Mucosa of rectum (tissue), 2 donors: Measurements from ENCODE around the gene DIAPH1.

ENCODE experiments used
- H3K27ac ChIP-seq, 2 donors: one replicate each; pipeline ENCODE4 v1.7.0; 2013; ENCODE audit warnings: inconsistent platforms in 2 of 2, low read depth in 2 of 2, low read length in 2 of 2
- H3K27me3 ChIP-seq, 2 donors: one replicate each; pipeline ENCODE4 v1.7.0; 2013; ENCODE audit warnings: low read length in 2 of 2; ENCODE audit not compliant: control insufficient read depth in 2 of 2, insufficient read depth in 2 of 2
- H3K36me3 ChIP-seq, 2 donors: one replicate each; pipeline ENCODE4 v1.7.0; 2013; ENCODE audit warnings: low read length in 2 of 2; ENCODE audit not compliant: control insufficient read depth in 2 of 2, insufficient read depth in 2 of 2
- H3K4me1 ChIP-seq, 2 donors: one replicate each; pipeline ENCODE4 v1.7.0; 2013; ENCODE audit warnings: low read length in 2 of 2, mild to moderate bottlenecking in 1 of 2; ENCODE audit not compliant: control insufficient read depth in 2 of 2, insufficient read depth in 2 of 2
- H3K4me3 ChIP-seq, 2 donors: one replicate each; pipeline ENCODE4 v1.7.0; 2013; ENCODE audit warnings: low read length in 2 of 2
- H3K9ac ChIP-seq, 2 donors: one replicate each; pipeline ENCODE4 v1.7.0; 2013; ENCODE audit warnings: low read length in 2 of 2, low read depth in 1 of 2, mild to moderate bottlenecking in 1 of 2
- H3K9me3 ChIP-seq, 2 donors: one replicate each; pipeline ENCODE4 v1.7.0; 2013; ENCODE audit warnings: low read length in 2 of 2; ENCODE audit not compliant: control insufficient read depth in 2 of 2
- donor health status: healthy.
- donor health status: Normal muscosa, but diverticular disease.

The DIAPH1 gene

GRCh38 chr5:141477815-141478214, 141.0 kb downstream of the DIAPH1 start:
- Histone ChIP-seq H3K9me3 (no peaks in the 10 kb centered on the region), H3K4me3 (peak overlapping the region; percentile 79 to 88), H3K4me1 (peaks cover 23% of the 10 kb centered on the region in 2 donors)

GRCh38 chr5:141477044-141477575, 141.7 kb downstream of the DIAPH1 start:
- H3K27ac ChIP-seq: no peak overlapping the region
- H3K27me3 ChIP-seq: peaks cover 0 to 7% of the 10 kb centered on the region in 2 donors
- peaks cover 23% of the 10 kb centered on the region in 2 donors for H3K4me1 ChIP-seq
- H3K36me3 ChIP-seq: no peaks in the 10 kb centered on the region
- H3K9me3 ChIP-seq: no peaks in the 10 kb centered on the region
- peak overlapping the region in 1 of 2 donors; percentile 83 for H3K9ac ChIP-seq
- H3K4me3 ChIP-seq: peak overlapping the region; percentile 79 to 88

More at GRCh38 chr5:141477815-141478214, 141.0 kb downstream of the DIAPH1 start:
- Histone ChIP-seq H3K9ac (peak overlapping the region in 1 of 2 donors; percentile 23), H3K27me3 (peaks cover 0 to 7% of the 10 kb centered on the region in 2 donors), H3K27ac (no peak overlapping the region), H3K36me3 (no peaks in the 10 kb centered on the region)

GRCh38 chr5:141476132-141476911, 142.5 kb downstream of the DIAPH1 start:
- H3K36me3 ChIP-seq: no peaks in the 10 kb centered on the region
- H3K27me3 ChIP-seq: peaks cover 0 to 7% of the 10 kb centered on the region in 2 donors
- peaks cover 23% of the 10 kb centered on the region in 2 donors for H3K4me1 ChIP-seq
- no peaks in the 10 kb centered on the region for H3K9me3 ChIP-seq
- H3K9ac ChIP-seq: peak overlapping the region; percentile 80 to 83
- H3K4me3 ChIP-seq: peak overlapping the region; percentile 79 to 88
- H3K27ac ChIP-seq: peak overlapping the region; percentile 73 to 76

GRCh38 chr5:141475625-141476131, 143.1 kb downstream of the DIAPH1 start, which contains the start of gene PCDHGC3:
PCDHGC3 (plus strand) TSS chr5:141475966; CDS start chr5:141476117, 151 bp downstream.
- Histone ChIP-seq H3K4me3 (peak within 1 kb of the TSS; percentile 79 to 88), H3K4me1 (peaks cover 23% of the 10 kb centered on the region in 2 donors), H3K9ac (peak within 1 kb of the TSS; percentile 80 to 83), H3K27me3 (peaks cover 0 to 7% of the 10 kb centered on the region in 2 donors), H3K27ac (peak within 1 kb of the TSS; percentile 73 to 76), H3K9me3 (no peaks in the 10 kb centered on the region), H3K36me3 (no peaks in the 10 kb centered on the region)

GRCh38 chr5:141465351-141465750, 153.4 kb downstream of the DIAPH1 start:
- Histone ChIP-seq H3K36me3 (no peaks in the 10 kb centered on the region), H3K9ac (no peak overlapping the region), H3K4me3 (no peak overlapping the region), H3K27me3 (no peaks in the 10 kb centered on the region), H3K4me1 (no peaks in the 10 kb centered on the region), H3K9me3 (peaks cover 0 to 1% of the 10 kb centered on the region in 2 donors), H3K27ac (no peak overlapping the region)
